ENCODE data around the gene C1orf226. TPM values are rescaled to one million over a fixed set of nuclear protein-coding genes. Genes with fewer than 3 reads are reported as not detected.
A peak's percentile ranks its signal among the peaks of the same experiment; 100 is the strongest.

C1orf226 gene
- total and polyA plus RNA-seq, 4 experiments from 2014 or later = not detected

- no peaks in the 10 kb centered on the region for H3K36me3 Mint-ChIP-seq
- H3K27me3 Mint-ChIP-seq = peaks cover 4 to 10% of the 10 kb centered on the region in 2 donors
Observed at GRCh38 chr1:162366149-162366548, 15.4 kb upstream of the C1orf226 start.

GRCh38 chr1:162366671-162367070 is 14.9 kb upstream of the C1orf226 start:
- peaks cover 4 to 10% of the 10 kb centered on the region in 2 donors for H3K27me3 Mint-ChIP-seq
- POLR2A ChIA-PET (ENCODE audit: partially characterized antibody) = no interaction called here
- H3K36me3 Mint-ChIP-seq = no peaks in the 10 kb centered on the region
- Histone ChIP-seq H3K27ac (ENCODE audit: low read depth, low read length) (no peak overlapping the region), H3K4me1 (ENCODE audit: insufficient read depth, low read length) (no peaks in the 10 kb centered on the region), H3K9me3 (ENCODE audit: control insufficient read depth in 1 of 2, low read length in 2 of 2) (no peaks in the 10 kb centered on the region), H3K27me3 (ENCODE audit: insufficient read depth, low read length) (no peaks in the 10 kb centered on the region), H3K36me3 (ENCODE audit: insufficient read depth, low read length) (no peaks in the 10 kb centered on the region), H3K4me3 (ENCODE audit: low read length in 2 of 2) (no peak overlapping the region)
- H3K4me1 Mint-ChIP-seq = no peaks in the 10 kb centered on the region
- H3K4me3 Mint-ChIP-seq = peak overlapping the region in 2 of 8 donors; percentile 28 to 52
- no peak overlapping the region for H3K27ac Mint-ChIP-seq
- CTCF ChIA-PET (ENCODE audit: partially characterized antibody) = interaction anchor here (1.5 kb wide), 1 partner anchor 9 kb away, joined by 3 read pairs; the partner anchor contains the start of gene SPATA46
- no peaks in the 10 kb centered on the region for H3K9me3 Mint-ChIP-seq
- DNase-seq = no peak
- intact Hi-C loops (cut with micrococcal nuclease) = no loop called here

More at GRCh38 chr1:162366149-162366548, 15.4 kb upstream of the C1orf226 start:
- no peak overlapping the region for H3K27ac Mint-ChIP-seq
- ChIA-PET POLR2A (ENCODE audit: partially characterized antibody) (no interaction called here), CTCF (ENCODE audit: partially characterized antibody) (interaction anchor here (1.2 to 1.5 kb wide), 2 partner anchors 10 kb away, joined by 3 read pairs; partner anchors contain the start of gene SPATA46)
- no peaks in the 10 kb centered on the region for H3K4me1 Mint-ChIP-seq
- Histone ChIP-seq H3K9me3 (ENCODE audit: control insufficient read depth in 1 of 2, low read length in 2 of 2) (no peaks in the 10 kb centered on the region), H3K27me3 (ENCODE audit: insufficient read depth, low read length) (no peaks in the 10 kb centered on the region), H3K27ac (ENCODE audit: low read depth, low read length) (no peak overlapping the region), H3K4me3 (ENCODE audit: low read length in 2 of 2) (no peak overlapping the region), H3K4me1 (ENCODE audit: insufficient read depth, low read length) (no peaks in the 10 kb centered on the region), H3K36me3 (ENCODE audit: insufficient read depth, low read length) (no peaks in the 10 kb centered on the region)
- no peak for DNase-seq
- H3K9me3 Mint-ChIP-seq = no peaks in the 10 kb centered on the region
- H3K4me3 Mint-ChIP-seq = no peak overlapping the region
- intact Hi-C loops (cut with micrococcal nuclease) = no loop called here

- CTCF ChIA-PET (ENCODE audit: partially characterized antibody) = no interaction called here
- Mint-ChIP-seq H3K36me3 (no peaks in the 10 kb centered on the region), H3K9me3 (no peaks in the 10 kb centered on the region), H3K4me1 (no peaks in the 10 kb centered on the region), H3K27me3 (peaks cover 4 to 10% of the 10 kb centered on the region in 2 donors), H3K27ac (no peak overlapping the region), H3K4me3 (peak overlapping the region in 2 of 8 donors; percentile 28 to 52)
- no peaks in the 10 kb centered on the region for H3K27me3 ChIP-seq (ENCODE audit: insufficient read depth, low read length)
- DNase-seq = no peak
- no peaks in the 10 kb centered on the region for H3K9me3 ChIP-seq (ENCODE audit: control insufficient read depth in 1 of 2, low read length in 2 of 2)
- H3K27ac ChIP-seq (ENCODE audit: low read depth, low read length) = no peak overlapping the region
- POLR2A ChIA-PET (ENCODE audit: partially characterized antibody) = no interaction called here
- no peaks in the 10 kb centered on the region for H3K36me3 ChIP-seq (ENCODE audit: insufficient read depth, low read length)
- H3K4me1 ChIP-seq (ENCODE audit: insufficient read depth, low read length) = no peaks in the 10 kb centered on the region
- no peak overlapping the region for H3K4me3 ChIP-seq (ENCODE audit: low read length in 2 of 2)
- intact Hi-C loops (cut with micrococcal nuclease) = no loop called here
Observed at GRCh38 chr1:162367073-162367472, 14.5 kb upstream of the C1orf226 start.

GRCh38 chr1:162367772-162368171 is 13.8 kb upstream of the C1orf226 start:
- POLR2A ChIA-PET (ENCODE audit: partially characterized antibody) = no interaction called here
- CTCF ChIA-PET (ENCODE audit: partially characterized antibody) = no interaction called here
- intact Hi-C loops (cut with micrococcal nuclease) = no loop called here

GRCh38 chr1:162368451-162368850 is 13.1 kb upstream of the C1orf226 start:
- intact Hi-C loops (cut with micrococcal nuclease) = no loop called here
- H3K27ac ChIP-seq (ENCODE audit: low read depth, low read length) = no peak overlapping the region
- POLR2A ChIA-PET (ENCODE audit: partially characterized antibody) = no interaction called here
- H3K4me1 ChIP-seq (ENCODE audit: insufficient read depth, low read length) = no peaks in the 10 kb centered on the region
- H3K27me3 ChIP-seq (ENCODE audit: insufficient read depth, low read length) = no peaks in the 10 kb centered on the region
- H3K27ac Mint-ChIP-seq = no peak overlapping the region
- no peaks in the 10 kb centered on the region for H3K36me3 ChIP-seq (ENCODE audit: insufficient read depth, low read length)
- CTCF ChIA-PET (ENCODE audit: partially characterized antibody) = no interaction called here
- no peaks in the 10 kb centered on the region for H3K36me3 Mint-ChIP-seq
- no peaks in the 10 kb centered on the region for H3K9me3 Mint-ChIP-seq
- no peak overlapping the region for H3K4me3 ChIP-seq (ENCODE audit: low read length in 2 of 2)
- no peaks in the 10 kb centered on the region for H3K4me1 Mint-ChIP-seq
- H3K27me3 Mint-ChIP-seq = peaks cover 4 to 9% of the 10 kb centered on the region in 2 donors
- no peak for DNase-seq
- no peaks in the 10 kb centered on the region for H3K9me3 ChIP-seq (ENCODE audit: control insufficient read depth in 1 of 2, low read length in 2 of 2)
- no peak overlapping the region for H3K4me3 Mint-ChIP-seq

More at GRCh38 chr1:162367772-162368171, 13.8 kb upstream of the C1orf226 start:
- Histone ChIP-seq H3K4me1 (ENCODE audit: insufficient read depth, low read length) (no peaks in the 10 kb centered on the region), H3K27ac (ENCODE audit: low read depth, low read length) (no peak overlapping the region), H3K9me3 (ENCODE audit: control insufficient read depth in 1 of 2, low read length in 2 of 2) (no peaks in the 10 kb centered on the region), H3K4me3 (ENCODE audit: low read length in 2 of 2) (no peak overlapping the region), H3K36me3 (ENCODE audit: insufficient read depth, low read length) (no peaks in the 10 kb centered on the region), H3K27me3 (ENCODE audit: insufficient read depth, low read length) (no peaks in the 10 kb centered on the region)
- H3K4me1 Mint-ChIP-seq = no peaks in the 10 kb centered on the region
- H3K27ac Mint-ChIP-seq = no peak overlapping the region
- no peaks in the 10 kb centered on the region for H3K36me3 Mint-ChIP-seq
- no peak overlapping the region for H3K4me3 Mint-ChIP-seq
- no peak for DNase-seq
- no peaks in the 10 kb centered on the region for H3K9me3 Mint-ChIP-seq
- peaks cover 4 to 10% of the 10 kb centered on the region in 2 donors for H3K27me3 Mint-ChIP-seq

DNA sequence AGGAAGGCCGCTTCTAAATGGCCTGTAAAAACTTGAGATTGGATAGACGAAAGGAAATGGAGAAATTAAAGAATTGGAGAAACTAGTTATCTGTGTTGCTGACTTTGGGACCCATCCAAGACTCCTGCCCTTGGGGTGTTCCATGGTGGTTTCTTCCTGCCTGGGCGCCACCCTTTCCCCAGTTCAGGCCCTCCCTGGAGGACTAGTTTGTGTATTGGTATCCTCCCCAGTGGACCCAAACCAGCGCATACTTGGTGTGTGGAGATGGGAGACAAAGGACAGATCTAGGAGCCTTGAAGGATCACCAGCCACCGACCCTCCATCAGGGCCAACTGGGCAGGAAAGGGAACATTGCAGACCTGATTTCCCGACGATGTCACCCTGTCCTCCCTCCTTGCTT is 12.0 kb upstream of the C1orf226 start:
- peaks cover 0 to 5% of the 10 kb centered on the region in 2 donors for H3K27me3 Mint-ChIP-seq
- intact Hi-C loops (cut with micrococcal nuclease) = no loop called here
- ChIA-PET CTCF (ENCODE audit: partially characterized antibody) (no interaction called here), POLR2A (ENCODE audit: partially characterized antibody) (no interaction called here)
- no peaks in the 10 kb centered on the region for H3K9me3 ChIP-seq (ENCODE audit: control insufficient read depth in 1 of 2, low read length in 2 of 2)
- DNase-seq = no peak
- no peaks in the 10 kb centered on the region for H3K36me3 Mint-ChIP-seq
- no peaks in the 10 kb centered on the region for H3K9me3 Mint-ChIP-seq
- H3K27me3 ChIP-seq (ENCODE audit: insufficient read depth, low read length) = no peaks in the 10 kb centered on the region
- H3K4me1 Mint-ChIP-seq = no peaks in the 10 kb centered on the region
- H3K4me3 Mint-ChIP-seq = no peak overlapping the region
- no peak overlapping the region for H3K27ac Mint-ChIP-seq
- H3K4me1 ChIP-seq (ENCODE audit: insufficient read depth, low read length) = no peaks in the 10 kb centered on the region
- no peak overlapping the region for H3K27ac ChIP-seq (ENCODE audit: low read depth, low read length)
- H3K4me3 ChIP-seq (ENCODE audit: low read length in 2 of 2) = no peak overlapping the region
- no peaks in the 10 kb centered on the region for H3K36me3 ChIP-seq (ENCODE audit: insufficient read depth, low read length)

DNA sequence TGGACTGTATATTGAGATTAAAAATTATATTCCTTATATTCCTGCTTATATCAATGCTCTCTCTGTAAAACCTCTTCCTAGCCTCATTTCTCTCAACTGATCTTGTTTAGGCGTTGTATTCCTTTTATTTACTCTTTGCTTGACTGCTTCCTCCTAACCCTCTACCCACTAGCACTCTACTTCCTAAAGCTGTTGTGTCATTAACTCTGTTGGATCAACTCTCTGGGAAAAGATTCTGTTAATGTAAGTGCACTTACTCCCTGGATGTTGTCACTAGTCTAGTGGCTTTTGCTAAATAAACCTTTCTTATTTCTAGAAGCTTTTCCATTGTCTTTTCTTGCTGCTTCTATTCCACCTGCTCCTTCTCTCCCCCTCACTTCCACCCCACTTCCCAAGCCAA is 11.4 kb upstream of the C1orf226 start:
- POLR2A ChIA-PET (ENCODE audit: partially characterized antibody) = no interaction called here
- H3K27ac ChIP-seq (ENCODE audit: low read depth, low read length) = no peak overlapping the region
- Mint-ChIP-seq H3K36me3 (no peaks in the 10 kb centered on the region), H3K4me1 (no peaks in the 10 kb centered on the region), H3K27ac (no peak overlapping the region), H3K9me3 (no peaks in the 10 kb centered on the region), H3K4me3 (no peak overlapping the region), H3K27me3 (peaks cover 0 to 2% of the 10 kb centered on the region in 2 donors)
- H3K4me1 ChIP-seq (ENCODE audit: insufficient read depth, low read length) = no peaks in the 10 kb centered on the region
- no peak for DNase-seq
- intact Hi-C loops (cut with micrococcal nuclease) = no loop called here
- H3K9me3 ChIP-seq (ENCODE audit: control insufficient read depth in 1 of 2, low read length in 2 of 2) = no peaks in the 10 kb centered on the region
- CTCF ChIA-PET (ENCODE audit: partially characterized antibody) = no interaction called here
- H3K27me3 ChIP-seq (ENCODE audit: insufficient read depth, low read length) = no peaks in the 10 kb centered on the region
- no peaks in the 10 kb centered on the region for H3K36me3 ChIP-seq (ENCODE audit: insufficient read depth, low read length)
- no peak overlapping the region for H3K4me3 ChIP-seq (ENCODE audit: low read length in 2 of 2)

- Histone ChIP-seq H3K9me3 (ENCODE audit: control insufficient read depth in 1 of 2, low read length in 2 of 2) (no peaks in the 10 kb centered on the region), H3K4me3 (ENCODE audit: low read length in 2 of 2) (no peak overlapping the region), H3K4me1 (ENCODE audit: insufficient read depth, low read length) (no peaks in the 10 kb centered on the region), H3K36me3 (ENCODE audit: insufficient read depth, low read length) (no peaks in the 10 kb centered on the region), H3K27me3 (ENCODE audit: insufficient read depth, low read length) (no peaks in the 10 kb centered on the region), H3K27ac (ENCODE audit: low read depth, low read length) (no peak overlapping the region)
- Mint-ChIP-seq H3K27ac (no peak overlapping the region), H3K4me3 (no peak overlapping the region), H3K27me3 (no peaks in the 10 kb centered on the region), H3K4me1 (no peaks in the 10 kb centered on the region), H3K36me3 (no peaks in the 10 kb centered on the region), H3K9me3 (no peaks in the 10 kb centered on the region)
- CTCF ChIA-PET (ENCODE audit: partially characterized antibody) = no interaction called here
- no peak for DNase-seq
- intact Hi-C loops (cut with micrococcal nuclease) = no loop called here
- POLR2A ChIA-PET (ENCODE audit: partially characterized antibody) = no interaction called here
Observed at GRCh38 chr1:162370721-162371120, 10.8 kb upstream of the C1orf226 start.
